A172 (cell line): Measurements from ENCODE around the gene PPAN. TPM values are rescaled to one million over a fixed set of nuclear protein-coding genes. Genes with fewer than 3 reads are reported as not detected.

ENCODE experiments used
- DNase-seq: peaks from one replicate; pipeline ENCODE4 v3.0.0-alpha.2; 2015; ENCODE audit warnings: low spot score
- total RNA-seq: library from RNA; depleted of rRNA; stranded (reverse); fragments of >200 nt; shearing (Covaris generic); gene quantifications from 2 replicates; pipeline ENCODE4 v1.2.3, GENCODE V29; 2014; rRNA removed

The PPAN gene
- total RNA-seq, 1 experiment from 2014 or later: 27.6 TPM

DNA sequence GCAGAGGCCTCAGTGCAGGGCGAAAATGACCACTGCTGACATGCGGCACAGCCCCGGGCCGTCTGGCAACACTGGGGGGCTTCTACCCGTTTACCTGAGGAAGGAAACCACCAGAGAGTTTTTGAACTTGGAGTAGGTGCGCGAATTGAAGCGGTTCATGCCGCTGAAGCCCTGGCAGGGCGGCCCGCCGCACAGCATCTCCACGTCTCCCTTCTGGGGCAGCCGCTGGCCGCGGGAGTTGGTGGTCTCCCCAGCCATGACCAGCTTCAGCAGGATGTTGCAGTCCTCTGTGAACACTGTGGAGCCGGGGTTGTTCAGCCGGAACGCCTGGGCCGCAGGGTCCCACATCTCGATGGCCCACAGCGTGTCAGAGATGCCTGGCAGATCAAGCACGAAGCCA lies 33.8 kb downstream of the PPAN start:
- no peak for DNase-seq

DNA sequence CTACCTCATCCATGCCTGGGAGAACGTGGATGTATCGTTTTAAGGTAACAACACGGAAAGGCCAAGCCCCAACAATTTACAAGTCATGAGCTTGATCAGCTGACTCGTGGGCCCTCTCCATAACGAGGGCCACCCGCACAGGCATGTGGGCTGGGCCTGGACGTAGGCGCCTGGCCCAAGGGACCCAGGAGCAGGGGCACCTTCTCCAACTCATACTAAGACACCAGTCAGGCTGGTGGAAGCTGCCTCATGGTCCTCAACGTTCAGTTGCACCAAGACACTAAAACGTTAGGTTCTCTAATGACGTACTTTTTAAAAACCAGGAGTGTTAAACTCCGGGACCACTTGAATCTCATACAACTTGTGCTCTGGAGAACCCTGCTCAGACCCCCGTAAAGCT lies 35.3 kb downstream of the PPAN start:
- DNase-seq: no peak

DNA sequence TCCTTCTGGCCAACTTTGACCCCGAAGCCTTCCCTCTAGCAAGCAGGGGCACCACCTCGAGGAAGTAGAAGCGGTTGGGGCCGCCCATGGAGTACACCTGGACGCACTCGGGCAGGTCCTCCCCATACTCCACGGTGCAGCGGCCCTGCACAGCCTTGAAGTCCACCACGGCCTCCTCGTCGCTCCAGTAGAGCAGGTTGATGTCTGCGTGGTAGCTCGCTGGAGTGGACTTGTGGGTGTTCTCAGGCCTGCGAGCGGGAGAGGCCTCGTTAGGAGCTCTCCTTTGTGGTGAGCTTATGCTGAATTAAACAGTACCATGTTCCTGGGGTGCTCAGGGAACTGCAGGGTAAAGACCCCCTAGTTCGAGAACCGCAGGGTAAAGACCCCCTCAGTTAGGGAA lies 35.8 kb downstream of the PPAN start:
- DNase-seq: no peak

DNA sequence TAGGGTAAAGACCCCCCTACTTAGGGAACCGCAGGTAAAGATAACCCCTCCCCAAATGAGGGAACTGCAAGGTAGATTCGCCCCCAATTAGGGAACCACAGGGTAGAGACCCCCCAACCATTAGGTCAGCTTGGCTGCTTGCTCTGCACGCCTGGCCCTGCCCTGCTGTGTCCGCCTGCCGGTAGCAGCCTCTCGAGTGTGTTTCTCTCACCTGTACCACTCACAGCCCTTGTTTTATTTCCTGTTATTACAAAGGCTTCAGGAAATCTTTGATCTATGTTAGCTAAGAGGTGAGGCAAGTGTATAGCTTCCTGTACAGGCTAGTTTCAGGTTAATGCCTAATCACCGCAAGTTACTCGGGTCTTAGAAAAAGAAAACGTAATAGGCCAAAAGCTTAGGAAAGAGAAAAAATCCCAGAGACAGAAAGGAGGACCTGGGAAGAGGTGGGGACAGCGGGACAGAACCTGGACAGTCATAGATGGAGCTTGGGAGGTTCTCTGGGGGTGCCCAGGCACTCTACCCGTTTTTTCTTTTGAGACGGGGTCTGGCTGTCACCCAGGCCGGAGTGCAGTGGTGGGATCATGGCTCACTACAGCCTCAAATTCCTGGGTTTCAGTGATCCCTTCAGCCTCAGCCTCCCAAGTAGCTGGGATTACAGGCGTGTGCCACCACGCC lies 36.7 kb downstream of the PPAN start:
- DNase-seq: no peak

DNA sequence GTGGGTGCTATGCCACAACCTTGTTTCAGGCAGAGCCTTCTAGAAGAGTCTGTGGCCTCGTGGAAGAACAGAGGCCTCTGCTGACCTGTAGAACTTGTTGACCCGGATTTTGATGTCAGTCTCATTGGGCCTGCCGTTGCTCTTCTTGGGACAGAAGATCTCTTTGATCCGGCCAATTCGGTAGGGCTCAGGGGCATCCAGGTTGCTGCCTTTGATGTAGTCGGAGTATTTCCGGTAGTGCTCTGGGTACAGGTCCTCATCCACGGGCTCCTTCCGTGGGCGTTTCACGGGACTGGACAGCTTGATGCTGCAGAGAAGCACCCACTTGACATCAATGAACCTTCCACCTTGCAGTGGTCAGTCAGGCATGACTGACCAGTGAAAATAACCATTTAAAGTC lies 37.5 kb downstream of the PPAN start:
- no peak for DNase-seq

DNA sequence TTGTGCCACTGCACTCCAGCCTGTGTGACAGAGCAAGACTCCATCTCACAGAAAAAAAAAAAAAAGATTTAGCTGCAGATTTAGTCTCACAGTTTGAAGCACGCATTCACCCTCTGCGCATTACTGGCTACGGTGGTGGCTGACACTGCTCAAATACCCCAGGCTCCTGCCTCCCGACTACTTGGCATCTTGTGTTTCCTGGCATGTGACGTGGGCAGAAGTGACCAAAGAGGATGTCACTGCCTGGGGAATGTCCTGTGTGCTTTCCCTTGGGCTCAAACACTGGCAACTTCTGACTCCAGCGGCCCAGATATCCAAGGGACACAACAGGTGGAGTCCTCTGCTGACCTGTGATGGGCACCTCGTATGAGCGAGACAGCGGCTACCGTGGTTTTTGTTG lies 38.2 kb downstream of the PPAN start:
- DNase-seq: no peak

DNA sequence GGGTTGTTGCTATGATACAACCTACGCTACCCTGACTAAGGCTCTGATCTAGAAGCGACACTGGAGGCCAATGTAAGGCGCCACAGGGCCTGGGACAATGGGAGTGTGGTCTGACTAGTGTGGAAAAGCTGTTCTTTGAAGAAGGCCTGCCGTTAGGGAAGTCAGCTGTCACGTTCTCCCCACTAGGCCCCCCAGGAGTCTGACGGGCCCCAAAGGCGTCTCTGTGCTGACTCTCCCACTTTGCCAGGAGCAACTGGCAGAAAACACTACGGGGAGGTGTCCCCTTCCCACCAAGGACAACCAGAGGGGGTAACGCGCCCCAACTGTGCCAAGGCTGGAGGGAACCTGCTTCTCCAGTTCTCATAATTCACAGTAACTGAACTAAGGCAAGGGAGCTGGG lies 38.9 kb downstream of the PPAN start:
- DNase-seq: no peak

DNA sequence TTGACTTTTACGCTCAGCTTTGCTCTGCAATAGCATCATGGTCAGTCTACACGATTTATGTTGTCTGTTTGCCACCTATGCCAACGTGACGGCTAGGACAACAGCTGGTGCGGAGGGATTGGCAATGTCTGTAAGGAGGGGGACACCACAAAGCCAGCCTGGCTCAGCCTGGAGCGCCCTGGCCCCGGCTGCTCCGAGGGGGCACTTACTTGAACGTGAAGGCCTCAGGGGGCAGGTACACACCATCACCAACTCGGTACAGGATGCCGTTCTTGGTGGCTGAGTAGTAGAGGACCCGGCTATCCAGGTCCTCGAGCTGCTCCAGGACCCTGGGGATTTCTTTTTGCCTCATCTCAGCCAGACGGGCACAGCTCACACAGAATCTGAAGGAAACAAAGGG lies 40.0 kb downstream of the PPAN start:
- DNase-seq: no peak

DNA sequence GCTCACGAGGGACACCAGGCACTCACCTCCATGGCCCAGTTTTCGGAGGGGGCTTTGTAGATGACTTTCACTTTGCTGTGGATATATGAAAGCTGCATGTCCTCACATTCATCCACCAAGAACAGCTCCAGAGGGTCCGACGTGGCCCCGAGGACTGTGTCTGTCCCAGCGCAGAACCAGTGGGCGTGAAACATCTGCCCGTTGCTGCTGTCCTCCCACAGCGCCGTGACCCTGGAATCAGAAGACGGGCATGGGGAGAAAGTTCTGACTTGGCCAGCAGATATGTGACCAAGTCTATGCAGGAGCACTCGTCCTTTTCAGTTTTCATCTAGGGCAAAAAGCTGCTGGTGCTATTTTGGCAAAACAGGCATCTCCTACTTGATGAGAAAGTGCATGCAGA lies 43.3 kb downstream of the PPAN start:
- no peak for DNase-seq

DNA sequence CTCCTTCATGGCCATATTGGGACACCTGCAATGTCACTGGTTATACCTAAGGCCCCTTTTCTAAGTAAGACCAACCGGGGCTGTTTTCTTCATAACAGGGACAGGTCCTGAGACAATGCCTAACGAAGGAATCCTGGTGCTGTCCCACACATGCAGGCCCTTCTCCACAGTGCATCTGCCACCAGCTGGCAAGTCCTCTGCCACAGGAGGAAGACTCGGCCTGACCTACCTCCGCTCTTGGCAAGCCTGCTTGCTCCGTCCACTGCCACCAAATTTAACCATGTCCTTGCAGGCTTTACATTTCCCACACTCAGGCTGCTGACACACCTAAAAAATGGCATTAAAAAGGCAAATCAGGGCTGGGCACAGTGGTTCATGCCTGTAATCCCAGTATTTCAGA lies 45.4 kb downstream of the PPAN start:
- no peak for DNase-seq

DNA sequence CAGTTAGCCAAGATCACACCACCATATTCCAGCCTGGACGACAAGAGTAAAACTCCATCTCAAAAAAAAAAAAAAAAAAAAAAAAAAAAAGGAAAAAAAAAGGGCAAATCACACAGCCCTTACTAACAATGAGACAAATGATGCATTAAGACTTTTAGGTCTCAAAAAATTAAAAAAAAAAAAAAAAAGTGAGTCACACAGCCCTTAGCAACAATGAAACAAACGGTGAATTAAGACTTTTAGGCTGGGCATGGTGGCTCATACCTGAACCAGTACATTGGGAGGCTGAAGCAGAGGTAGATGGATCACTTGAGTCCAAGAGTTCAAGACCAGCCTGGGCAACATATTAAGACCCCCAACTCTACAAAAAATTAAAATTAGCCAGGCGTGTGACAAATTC lies 45.9 kb downstream of the PPAN start:
- DNase-seq: no peak

DNA sequence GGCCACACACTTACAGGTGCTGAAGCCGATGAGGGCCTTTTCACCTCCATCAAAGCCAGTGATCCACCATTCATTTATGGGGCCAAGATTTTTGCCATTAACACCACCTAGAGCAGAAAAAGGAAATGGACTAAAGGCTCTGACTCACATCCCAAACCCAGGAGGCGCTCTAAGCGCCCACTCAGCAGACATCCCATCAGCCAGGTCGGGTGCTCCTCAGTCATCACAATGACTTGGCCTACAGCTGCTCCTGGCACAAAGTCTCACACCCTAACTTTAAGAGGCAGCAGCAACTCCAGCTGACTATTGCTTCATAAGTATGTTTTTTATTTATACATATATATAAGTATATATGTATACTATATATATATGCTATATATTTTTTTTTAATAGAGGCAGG lies 49.7 kb downstream of the PPAN start:
- peak; percentile 8 for DNase-seq

DNA sequence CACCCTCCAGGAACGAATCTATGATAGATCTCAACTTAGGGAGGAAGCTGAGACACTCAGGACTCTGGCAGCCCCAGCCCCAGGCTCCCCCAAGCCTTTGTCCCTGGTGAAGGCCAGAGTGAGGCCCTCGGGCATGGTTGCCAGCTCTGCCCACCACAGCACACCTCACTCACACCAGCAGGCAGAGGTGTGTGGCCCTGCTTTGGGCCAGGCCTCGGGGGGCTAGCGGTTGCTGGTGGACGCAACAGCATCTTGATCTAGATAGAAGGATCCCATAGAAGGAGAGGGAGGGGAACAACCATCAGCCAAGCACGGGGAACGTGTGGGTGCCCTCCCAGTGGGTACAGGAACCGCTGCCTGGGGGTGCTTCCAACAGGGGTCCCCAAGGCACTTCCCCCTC lies 51.9 kb downstream of the PPAN start:
- DNase-seq: no peak

DNA sequence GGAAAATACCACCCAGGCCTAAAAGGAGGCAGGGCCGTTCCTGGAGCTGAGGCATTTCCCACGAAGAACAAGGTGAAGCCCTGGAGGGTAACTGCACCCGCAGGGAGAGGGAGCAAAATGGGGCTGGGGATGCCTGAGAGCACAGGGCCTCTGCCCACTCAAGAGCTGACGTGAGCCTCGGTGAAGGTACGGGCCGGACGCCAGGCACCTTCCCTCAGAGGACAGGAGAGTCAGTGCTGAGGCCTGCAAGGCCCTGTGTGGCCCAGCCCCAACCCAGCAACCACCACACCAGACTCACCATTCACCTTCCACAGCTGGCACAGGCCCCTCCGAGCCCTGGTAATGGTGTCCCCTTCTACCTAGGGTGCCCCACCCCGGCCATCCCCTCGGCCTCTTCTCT lies 52.3 kb downstream of the PPAN start:
- DNase-seq: no peak

DNA sequence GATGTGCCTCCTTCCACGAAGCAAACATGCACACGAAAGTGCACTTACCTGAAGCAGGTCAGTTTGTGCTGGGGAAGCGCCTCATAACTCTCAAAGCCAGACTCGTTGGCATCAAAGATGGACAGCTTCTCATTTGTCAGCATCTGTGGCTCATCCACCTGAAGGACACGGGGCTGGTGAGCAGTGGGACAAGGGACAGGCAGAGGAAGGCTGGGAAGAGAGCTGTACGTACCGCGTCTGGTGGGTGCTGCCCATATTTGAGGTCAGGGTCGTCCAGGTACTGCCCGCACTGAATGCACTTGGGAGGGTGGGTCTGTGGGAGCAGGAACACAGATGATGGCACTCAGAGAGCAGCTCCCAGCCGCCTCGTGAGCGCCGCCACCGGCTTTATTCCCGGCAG lies 53.4 kb downstream of the PPAN start:
- DNase-seq: no peak

Other genes starting within 250 kb of the PPAN start
- gene OLFM2, start 169.8 kb upstream of the PPAN start, total RNA-seq: 0.77 and 2.2 TPM in 2 replicates
- 0.02 and 0.22 TPM in 2 replicates for gene COL5A3, start 95.9 kb upstream of the PPAN start, total RNA-seq
- gene RDH8, start 92.9 kb upstream of the PPAN start, total RNA-seq: not detected in 2 replicates
- gene SHFL, start 20.0 kb upstream of the PPAN start, total RNA-seq: 16.5 and 20.4 TPM in 2 replicates
- 0.47 and 0.86 TPM in 2 replicates for gene ANGPTL6, start 3.7 kb upstream of the PPAN start, total RNA-seq
- gene P2RY11, start 5.3 kb downstream of the PPAN start, total RNA-seq: 1.5 and 2.9 TPM in 2 replicates
- gene EIF3G, start 13.5 kb downstream of the PPAN start, total RNA-seq: 305 and 379 TPM in 2 replicates
- 99.5 and 132 TPM in 2 replicates for gene DNMT1, start 88.6 kb downstream of the PPAN start, total RNA-seq
- gene S1PR2, start 125.0 kb downstream of the PPAN start, total RNA-seq: 1.7 and 2.5 TPM in 2 replicates
- gene MRPL4, start 145.9 kb downstream of the PPAN start, total RNA-seq: 130 and 157 TPM in 2 replicates
- 0.22 TPM in 1 of 2 replicates, not detected in the other for gene ICAM1, start 164.8 kb downstream of the PPAN start, total RNA-seq
- gene ICAM4, start 180.6 kb downstream of the PPAN start, total RNA-seq: 0.09 and 0.24 TPM in 2 replicates
- 0.19 and 0.53 TPM in 2 replicates for gene ICAM5, start 183.6 kb downstream of the PPAN start, total RNA-seq
- gene ZGLP1, start 203.5 kb downstream of the PPAN start, total RNA-seq: 1.3 and 1.5 TPM in 2 replicates
- gene FDX2, start 209.7 kb downstream of the PPAN start, total RNA-seq: 50.7 and 57.2 TPM in 2 replicates
- gene RAVER1, start 227.2 kb downstream of the PPAN start, total RNA-seq: 26.8 and 34.9 TPM in 2 replicates
- gene ICAM3, start 233.3 kb downstream of the PPAN start, total RNA-seq: 3.6 and 8.9 TPM in 2 replicates